Naive thymus-derived CD4-positive, alpha-beta T cell (primary cell): ENCODE measurements around the gene CD101. TPM values are rescaled to one million over a fixed set of nuclear protein-coding genes. Genes with fewer than 3 reads are reported as not detected.

Experiments
- ATAC-seq: fragments of 150-1000 bp; cut with Tn5 transposase; 2 replicates; pipeline ENCODE4 v1.10.0; 2021; ENCODE audit warnings: mild to moderate bottlenecking, moderate library complexity
- CTCF ChIA-PET: fragments of 350-600 bp; sonication (Branson Sonifier 250); formaldehyde crosslinking; loops from one replicate; lab custom pipeline; 2021; ENCODE audit warnings: antibody characterized with exemption; lab: Charles Lee
- POLR2A ChIA-PET: fragments of 350-600 bp; sonication (Branson Sonifier 250); formaldehyde crosslinking; loops from one replicate; lab custom pipeline; 2021; ENCODE audit warnings: antibody characterized with exemption, inconsistent platforms; lab: Charles Lee
- DNase-seq, 9 donors: peaks; one replicate each; pipeline versions ENCODE4 v3.0.0 to v3.0.0-alpha.2; 2020 to 2022; ENCODE audit warnings: mixed read lengths in 1 of 9
- H3K27ac ChIP-seq: one replicate; pipeline ENCODE4 v1.7.0; 2013; ENCODE audit warnings: mild to moderate bottlenecking, low read depth, low read length, moderate library complexity
- H3K27me3 ChIP-seq, 2 donors: one replicate each; pipeline ENCODE4 v1.7.0; 2013; ENCODE audit warnings: low read length in 2 of 2, mild to moderate bottlenecking in 2 of 2, moderate library complexity in 2 of 2; ENCODE audit not compliant: control insufficient read depth in 2 of 2, insufficient read depth in 2 of 2
- H3K36me3 ChIP-seq, 3 experiments: 1 replicate in 2 of 3; 2 replicates in 1 of 3; pipeline ENCODE4 v1.7.0; 2013; ENCODE audit warnings: low read length in 3 of 3, mild to moderate bottlenecking in 3 of 3, moderate library complexity in 1 of 3; ENCODE audit not compliant: insufficient read depth in 3 of 3, control insufficient read depth in 2 of 3
- H3K4me1 ChIP-seq, 2 donors: one replicate each; pipeline ENCODE4 v1.7.0; 2013; ENCODE audit warnings: low read length in 2 of 2, mild to moderate bottlenecking in 2 of 2, moderate library complexity in 1 of 2; ENCODE audit not compliant: control insufficient read depth in 2 of 2, insufficient read depth in 2 of 2
- H3K4me3 ChIP-seq: 2 replicates; pipeline ENCODE4 v1.7.0; 2013; ENCODE audit warnings: mild to moderate bottlenecking, low read length
- H3K9me3 ChIP-seq, 3 experiments: 1 replicate in 2 of 3; 2 replicates in 1 of 3; pipeline ENCODE4 v1.7.0; 2013; ENCODE audit warnings: low read length in 3 of 3; ENCODE audit not compliant: control insufficient read depth in 2 of 3
- H3K27ac Mint-ChIP-seq, 9 donors: one replicate each; pipeline ENCODE4 v1.8.0; 2020 to 2022; ENCODE audit warnings: mixed read lengths in 9 of 9, mild to moderate bottlenecking in 8 of 9, moderate library complexity in 5 of 9, inconsistent platforms in 2 of 9
- H3K27me3 Mint-ChIP-seq, 5 donors: one replicate each; pipeline ENCODE4 v1.8.0; 2021 to 2022; ENCODE audit warnings: mixed read lengths in 5 of 5, mild to moderate bottlenecking in 1 of 5
- H3K36me3 Mint-ChIP-seq, 5 donors: one replicate each; pipeline ENCODE4 v1.8.0; 2020 to 2022; ENCODE audit warnings: mixed read lengths in 5 of 5, mild to moderate bottlenecking in 3 of 5, inconsistent platforms in 1 of 5
- H3K4me1 Mint-ChIP-seq, 7 donors: one replicate each; pipeline ENCODE4 v1.8.0; 2020 to 2022; ENCODE audit warnings: mixed read lengths in 7 of 7, mild to moderate bottlenecking in 3 of 7, inconsistent platforms in 1 of 7
- H3K4me3 Mint-ChIP-seq, 10 donors: one replicate each; pipeline ENCODE4 v1.8.0; 2020 to 2022; ENCODE audit warnings: mild to moderate bottlenecking in 10 of 10, mixed read lengths in 10 of 10, moderate library complexity in 6 of 10, inconsistent platforms in 2 of 10
- H3K9me3 Mint-ChIP-seq, 11 donors: one replicate each; pipeline ENCODE4 v1.8.0; 2020 to 2022; ENCODE audit warnings: mixed read lengths in 11 of 11, mild to moderate bottlenecking in 4 of 11, inconsistent platforms in 1 of 11, moderate library complexity in 1 of 11
- intact Hi-C, 2 donors: fragments of 100-400 bp; cut with micrococcal nuclease; formaldehyde crosslinking; loops; one replicate each; pipeline ENCODE4 v1.15.1; 2023
- polyA plus RNA-seq, 2 donors: library from polyadenylated mRNA; unstranded; fragments of 300-500 nt; fragmentation: Illumina TruSeq; gene quantifications; one replicate each; pipeline ENCODE4 v1.2.3, GENCODE V29; 2021
- total RNA-seq, 6 experiments: library from RNA in 5 of 6; stranded (reverse) in 5 of 6; gene quantifications; 1 replicate in 5 of 6; 2 replicates in 1 of 6; pipeline ENCODE4 v1.2.3 and lab custom pipeline; 2021 to 2026

The CD101 gene
- total and polyA plus RNA-seq, 7 experiments from 2014 or later = 3.9 to 15.4 (median 9.9) TPM

- ChIA-PET CTCF (interaction anchor here (1.4 to 3.1 kb wide), 2 partner anchors 173 to 250 kb away, joined by 3 to 17 read pairs; no protein-coding TSS in a partner anchor), POLR2A (interaction anchor here (1.1 to 5.6 kb wide), 6 partner anchors 9 to 219 kb away, joined by 4 to 75 read pairs (median 18); no protein-coding TSS in a partner anchor)
- Histone ChIP-seq H3K9me3 (no peaks in the 10 kb centered on the region), H3K4me1 (peaks cover 6 to 54% of the 10 kb centered on the region in 2 donors), H3K27ac (peak overlapping the region; percentile 81), H3K4me3 (no peak overlapping the region), H3K27me3 (no peaks in the 10 kb centered on the region), H3K36me3 (no peaks in the 10 kb centered on the region)
- no peaks in the 10 kb centered on the region for H3K27me3 Mint-ChIP-seq
- intact Hi-C loops = loop anchor here in 1 of 2 donors (5.0 to 10.0 kb wide), 3 partner anchors 137 to 266 kb away; partner anchors contain the start of genes CD2 and TRIM45
- H3K9me3 Mint-ChIP-seq = no peaks in the 10 kb centered on the region
- peaks cover 25 to 93% (median 82%) of the 10 kb centered on the region in 7 donors for H3K4me1 Mint-ChIP-seq
- H3K4me3 Mint-ChIP-seq = peak overlapping the region in 9 of 10 donors; percentile 11 to 89 (median 32)
- DNase-seq = no peak
- ATAC-seq = no peak
- H3K27ac Mint-ChIP-seq = peak overlapping the region in 8 of 9 donors; percentile 95 to 100 (median 98)
- H3K36me3 Mint-ChIP-seq = peaks cover 0 to 12% (median 0%) of the 10 kb centered on the region in 5 donors
These were observed 13.3 kb upstream of the CD101 start for GRCh38 chr1:116988248-116988647.

GRCh38 chr1:116988908-116989307, 12.7 kb upstream of the CD101 start:
- H3K36me3 Mint-ChIP-seq = peaks cover 0 to 16% (median 0%) of the 10 kb centered on the region in 5 donors
- Histone ChIP-seq H3K36me3 (no peaks in the 10 kb centered on the region), H3K9me3 (no peaks in the 10 kb centered on the region), H3K27ac (no peak overlapping the region), H3K27me3 (no peaks in the 10 kb centered on the region), H3K4me3 (no peak overlapping the region), H3K4me1 (peaks cover 6 to 54% of the 10 kb centered on the region in 2 donors)
- POLR2A ChIA-PET = interaction anchor here (1.1 to 5.6 kb wide), 4 partner anchors 9 to 61 kb away, joined by 4 to 75 read pairs (median 50); no protein-coding TSS in a partner anchor
- peaks cover 24 to 88% (median 78%) of the 10 kb centered on the region in 7 donors for H3K4me1 Mint-ChIP-seq
- H3K9me3 Mint-ChIP-seq = peaks cover 0 to 4% (median 0%) of the 10 kb centered on the region in 11 donors
- peak overlapping the region in 8 of 9 donors; percentile 95 to 100 (median 98) for H3K27ac Mint-ChIP-seq
- H3K4me3 Mint-ChIP-seq = peak overlapping the region in 2 of 10 donors; percentile 47 to 84
- no peak for ATAC-seq
- intact Hi-C loops = loop anchor here in 1 of 2 donors (5.0 to 10.0 kb wide), 3 partner anchors 136 to 267 kb away; partner anchors contain the start of genes CD2 and TRIM45
- no peak for DNase-seq
- no peaks in the 10 kb centered on the region for H3K27me3 Mint-ChIP-seq
- CTCF ChIA-PET = interaction anchor here (1.4 kb wide), 1 partner anchor 173 kb away, joined by 3 read pairs; no protein-coding TSS in a partner anchor

GRCh38 chr1:116989835-116990234, 11.7 kb upstream of the CD101 start:
- H3K9me3 ChIP-seq = no peaks in the 10 kb centered on the region
- POLR2A ChIA-PET = interaction anchor here (0.8 to 5.6 kb wide), 2 partner anchors 20 to 174 kb away, joined by 3 to 73 read pairs; no protein-coding TSS in a partner anchor
- peaks cover 6 to 49% of the 10 kb centered on the region in 2 donors for H3K4me1 ChIP-seq
- DNase-seq = no peak
- no peak overlapping the region for H3K27ac ChIP-seq
- no peaks in the 10 kb centered on the region for H3K36me3 ChIP-seq
- CTCF ChIA-PET = no interaction called here
- H3K27me3 ChIP-seq = no peaks in the 10 kb centered on the region
- intact Hi-C loops = loop anchor here in 1 of 2 donors (5.0 to 10.0 kb wide), 3 partner anchors 135 to 268 kb away; partner anchors contain the start of genes CD2 and TRIM45
- Mint-ChIP-seq H3K4me1 (peaks cover 22 to 78% (median 69%) of the 10 kb centered on the region in 7 donors), H3K27ac (peak overlapping the region in 3 of 9 donors; percentile 14 to 99 (median 60)), H3K27me3 (no peaks in the 10 kb centered on the region), H3K9me3 (peaks cover 0 to 4% (median 0%) of the 10 kb centered on the region in 11 donors), H3K4me3 (peak overlapping the region in 2 of 10 donors; percentile 6 to 12), H3K36me3 (peaks cover 0 to 14% (median 0%) of the 10 kb centered on the region in 5 donors)
- no peak for ATAC-seq
- H3K4me3 ChIP-seq = no peak overlapping the region

- no peak overlapping the region for H3K4me3 Mint-ChIP-seq
- POLR2A ChIA-PET = interaction anchor here (0.8 to 5.6 kb wide), 2 partner anchors 19 to 175 kb away, joined by 3 to 73 read pairs; no protein-coding TSS in a partner anchor
- H3K27me3 ChIP-seq = no peaks in the 10 kb centered on the region
These were observed 10.9 kb upstream of the CD101 start for GRCh38 chr1:116990612-116991151.

GRCh38 chr1:116991171-116991845, 10.3 kb upstream of the CD101 start:
- Histone ChIP-seq H3K4me3 (no peak overlapping the region), H3K27me3 (no peaks in the 10 kb centered on the region), H3K27ac (no peak overlapping the region), H3K4me1 (peaks cover 5 to 42% of the 10 kb centered on the region in 2 donors), H3K36me3 (no peaks in the 10 kb centered on the region), H3K9me3 (no peaks in the 10 kb centered on the region)
- Mint-ChIP-seq H3K27me3 (no peaks in the 10 kb centered on the region), H3K4me1 (peaks cover 21 to 64% (median 61%) of the 10 kb centered on the region in 7 donors), H3K36me3 (peaks cover 0 to 14% (median 0%) of the 10 kb centered on the region in 5 donors), H3K4me3 (peak overlapping the region; percentile 3 to 76 (median 68)), H3K27ac (peak overlapping the region; percentile 9 to 74 (median 24)), H3K9me3 (peaks cover 0 to 4% (median 0%) of the 10 kb centered on the region in 11 donors)
- DNase-seq (no peak), ATAC-seq (no peak)
- ChIA-PET CTCF (no interaction called here), POLR2A (interaction anchor here (0.7 to 5.6 kb wide), 3 partner anchors 10 to 18 kb away, joined by 4 to 73 read pairs (median 9); partner anchors contain the start of gene CD101)
- intact Hi-C loops = no loop called here

More at GRCh38 chr1:116990612-116991151, 10.9 kb upstream of the CD101 start:
- no peak for DNase-seq
- Histone ChIP-seq H3K4me3 (no peak overlapping the region), H3K9me3 (no peaks in the 10 kb centered on the region), H3K36me3 (no peaks in the 10 kb centered on the region), H3K4me1 (peaks cover 6 to 48% of the 10 kb centered on the region in 2 donors), H3K27ac (no peak overlapping the region)
- peaks cover 22 to 70% (median 67%) of the 10 kb centered on the region in 7 donors for H3K4me1 Mint-ChIP-seq
- intact Hi-C loops = no loop called here
- no peak overlapping the region for H3K27ac Mint-ChIP-seq
- peak; percentile 15 for ATAC-seq
- peaks cover 0 to 4% (median 0%) of the 10 kb centered on the region in 11 donors for H3K9me3 Mint-ChIP-seq
- CTCF ChIA-PET = no interaction called here
- H3K36me3 Mint-ChIP-seq = peaks cover 0 to 14% (median 0%) of the 10 kb centered on the region in 5 donors
- no peaks in the 10 kb centered on the region for H3K27me3 Mint-ChIP-seq

- no peaks in the 10 kb centered on the region for H3K27me3 Mint-ChIP-seq
- Histone ChIP-seq H3K4me1 (peaks cover 0 to 36% of the 10 kb centered on the region in 2 donors), H3K9me3 (no peaks in the 10 kb centered on the region), H3K27ac (no peak overlapping the region), H3K4me3 (no peak overlapping the region), H3K36me3 (no peaks in the 10 kb centered on the region), H3K27me3 (no peaks in the 10 kb centered on the region)
- peaks cover 0 to 4% (median 0%) of the 10 kb centered on the region in 11 donors for H3K9me3 Mint-ChIP-seq
- peaks cover 16 to 58% (median 55%) of the 10 kb centered on the region in 7 donors for H3K4me1 Mint-ChIP-seq
- peaks cover 0 to 14% (median 0%) of the 10 kb centered on the region in 5 donors for H3K36me3 Mint-ChIP-seq
- CTCF ChIA-PET = no interaction called here
- intact Hi-C loops = no loop called here
- ATAC-seq (no peak), DNase-seq (no peak)
- H3K27ac Mint-ChIP-seq = peak overlapping the region; percentile 9 to 74 (median 19)
- H3K4me3 Mint-ChIP-seq = peak overlapping the region; percentile 3 to 76 (median 68)
- POLR2A ChIA-PET = interaction anchor here (0.7 to 1.1 kb wide), 2 partner anchors 9 to 11 kb away, joined by 4 to 9 read pairs; partner anchors contain the start of gene CD101
These were observed 9.6 kb upstream of the CD101 start for GRCh38 chr1:116991918-116992317.
